ENCODE results near the gene LYPD3.

LYPD3 gene

DNA sequence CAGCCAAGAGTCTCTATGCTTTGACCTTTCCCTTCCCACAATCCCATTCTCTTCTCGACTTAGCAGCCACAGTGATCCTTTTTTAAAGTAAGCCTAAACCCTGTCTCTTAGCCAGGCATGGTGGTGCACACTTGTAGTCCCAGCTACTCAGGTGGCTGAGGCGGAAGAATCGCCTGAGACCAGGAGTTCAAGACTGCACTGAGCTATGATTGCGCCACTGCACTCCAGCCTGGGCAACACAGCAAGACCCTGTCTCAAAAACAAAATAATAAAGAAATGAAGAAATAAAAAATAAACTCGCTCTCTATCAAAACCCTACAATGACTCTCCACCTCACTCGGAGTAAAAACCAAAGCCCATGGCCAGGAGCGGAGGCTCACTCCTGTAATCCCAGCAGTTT lies 36.0 kb downstream of the LYPD3 start:
- no peak for DNase-seq

DNA sequence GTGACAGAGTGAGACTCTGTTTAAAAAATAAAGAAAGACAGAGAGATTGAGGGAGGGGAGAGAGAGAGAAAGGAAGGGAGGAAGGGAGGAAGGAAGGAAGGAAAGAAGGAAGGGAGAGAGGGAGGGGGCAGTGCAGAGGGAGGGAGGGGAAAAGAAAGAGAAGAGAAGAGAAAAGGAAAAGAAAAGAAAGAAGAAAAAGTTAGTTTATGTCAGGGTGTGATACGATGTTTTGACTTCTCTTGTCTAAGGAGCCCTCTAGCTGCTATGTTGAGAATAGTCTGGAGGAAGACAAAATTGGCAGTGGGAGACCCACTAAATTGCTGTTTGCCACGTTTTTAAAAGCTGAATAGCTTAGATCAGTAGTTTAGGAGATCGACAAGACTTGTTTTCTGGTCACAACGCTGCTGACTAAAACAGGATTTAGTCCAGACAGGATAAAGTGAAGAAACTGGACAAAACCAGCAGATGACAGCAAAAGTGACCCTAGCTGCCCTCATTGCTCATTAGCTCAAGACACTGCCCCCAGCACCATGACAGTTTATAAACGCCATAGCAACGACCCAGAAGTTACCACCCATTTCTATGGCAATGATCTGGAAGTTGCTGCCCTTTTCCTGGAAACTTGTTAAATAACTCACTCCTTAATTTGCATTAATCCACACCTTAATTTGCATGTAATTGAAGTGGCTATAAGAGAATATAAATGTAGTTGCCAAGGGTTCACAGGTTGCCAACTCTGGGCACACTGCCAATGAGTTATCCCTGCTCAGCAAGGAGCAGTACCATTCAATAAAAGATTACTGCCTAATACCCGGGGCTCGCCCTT lies 39.6 kb downstream of the LYPD3 start:
- no peak for DNase-seq

DNA sequence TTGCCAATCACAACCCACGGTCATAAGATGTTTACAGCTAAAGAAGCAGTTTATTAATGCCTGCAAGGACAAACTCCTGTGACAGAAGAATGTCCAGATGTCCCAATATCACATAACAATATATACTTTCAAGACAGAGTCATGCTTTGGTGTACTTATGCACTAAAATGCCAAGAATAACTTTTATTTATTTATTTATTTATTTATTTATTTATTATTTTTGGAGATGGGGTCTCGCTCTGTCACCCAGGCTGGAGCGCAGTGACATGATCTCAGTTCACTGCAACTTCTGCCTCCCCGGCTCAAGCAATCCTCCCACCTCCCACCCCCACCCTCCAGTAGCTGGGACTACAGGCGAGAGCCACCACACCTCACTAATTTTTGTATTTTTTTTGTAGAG lies 41.6 kb downstream of the LYPD3 start:
- no peak for DNase-seq

DNA sequence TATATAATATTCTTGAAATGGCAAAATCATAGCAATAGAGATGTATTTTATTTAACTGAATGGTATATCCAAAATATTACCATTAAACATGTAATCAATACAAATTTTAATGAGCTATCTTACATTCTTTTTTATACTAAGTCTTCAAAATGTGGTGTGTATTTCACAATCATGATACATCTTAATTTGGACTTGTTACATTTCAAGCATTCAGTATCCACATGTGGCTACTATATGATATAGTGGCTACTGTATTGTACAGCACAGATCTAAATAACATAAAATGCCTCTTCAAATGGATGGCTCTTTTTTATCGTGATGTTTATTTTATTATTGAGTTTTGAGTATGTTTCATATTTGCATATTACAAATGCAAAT lies 42.7 kb downstream of the LYPD3 start:
- DNase-seq, result no peak

DNA sequence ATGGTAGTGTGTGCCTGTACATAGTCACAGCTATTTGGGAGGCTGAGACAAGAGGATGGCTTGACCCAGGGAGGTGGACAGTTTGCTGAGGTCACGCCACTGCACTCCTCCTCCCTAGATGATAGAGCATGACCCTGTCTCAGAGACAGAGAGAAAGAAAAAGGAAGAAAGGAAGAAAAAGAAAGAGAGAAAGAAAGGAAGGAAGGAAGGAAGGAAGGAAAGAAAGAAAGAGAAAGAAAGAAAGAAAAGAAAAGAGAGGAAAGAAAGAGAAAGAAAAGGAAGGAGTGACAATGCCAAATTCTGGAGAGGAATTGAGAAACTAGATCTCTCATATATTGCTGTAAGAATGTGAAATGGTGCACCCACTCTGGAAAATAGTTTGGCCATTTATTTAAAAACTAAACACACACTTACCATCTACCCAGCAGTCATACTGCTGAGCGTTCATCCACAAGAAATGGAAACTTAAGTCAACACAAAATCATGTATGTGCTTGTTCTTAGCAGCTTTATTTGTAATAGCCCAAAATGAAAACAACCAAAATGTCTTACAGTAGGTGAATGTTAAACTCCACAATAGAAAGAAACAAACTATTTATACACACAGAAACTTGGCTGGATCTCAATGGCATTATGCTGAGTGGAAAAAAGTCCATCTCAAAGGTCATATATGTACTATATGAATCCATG lies 43.3 kb downstream of the LYPD3 start:
- DNase-seq, result no peak

DNA sequence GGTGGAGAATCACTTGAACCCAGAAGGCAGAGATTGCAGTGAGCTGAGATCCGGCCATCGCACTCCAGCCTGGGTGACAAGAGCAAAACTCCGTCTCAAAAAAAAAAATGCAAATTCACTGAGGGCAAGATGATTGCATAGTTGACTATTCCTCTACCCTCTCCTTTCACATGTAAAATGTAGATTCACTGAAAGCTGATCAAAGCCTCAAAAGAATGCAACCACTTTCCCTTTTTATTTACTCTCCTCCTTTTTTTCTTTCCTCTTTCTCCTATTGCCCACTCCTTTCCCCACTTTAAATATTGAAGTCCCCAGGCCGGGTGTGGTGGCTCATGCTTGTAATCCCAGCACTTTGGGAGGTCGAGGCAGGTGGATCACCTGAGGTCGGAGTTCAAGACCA lies 44.5 kb downstream of the LYPD3 start:
- DNase-seq, result no peak

DNA sequence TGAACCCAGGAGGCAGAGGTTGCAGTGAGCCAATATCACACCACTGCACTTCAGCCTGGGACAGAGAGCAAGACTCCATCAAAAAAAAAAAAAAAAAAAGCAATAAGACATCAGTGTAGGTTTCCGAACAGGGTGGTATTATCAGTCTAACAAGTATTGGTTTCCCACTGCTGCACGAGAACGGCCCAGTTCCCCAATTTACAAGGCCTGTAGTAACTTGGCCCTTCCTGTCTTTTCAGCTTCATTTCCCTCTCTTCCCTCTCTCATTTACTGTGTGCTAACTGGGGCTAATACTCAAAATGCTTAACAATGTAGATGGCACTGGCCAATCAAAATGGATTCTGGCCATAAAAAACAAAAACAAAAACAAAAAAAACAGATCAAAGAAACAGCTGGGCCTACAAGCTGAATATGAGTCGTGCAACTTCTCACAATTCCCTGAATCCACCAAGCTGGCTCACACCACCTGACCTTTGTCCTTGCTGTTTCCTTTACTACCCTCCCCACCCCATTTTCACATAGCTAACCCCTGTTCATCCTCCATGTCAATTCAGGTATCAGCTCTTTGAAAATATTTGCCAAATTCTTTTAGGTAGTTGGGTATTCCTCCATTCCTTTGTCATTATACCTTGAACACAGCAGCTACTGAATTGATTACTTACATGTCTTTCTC lies 48.3 kb downstream of the LYPD3 start:
- DNase-seq, result no peak

DNA sequence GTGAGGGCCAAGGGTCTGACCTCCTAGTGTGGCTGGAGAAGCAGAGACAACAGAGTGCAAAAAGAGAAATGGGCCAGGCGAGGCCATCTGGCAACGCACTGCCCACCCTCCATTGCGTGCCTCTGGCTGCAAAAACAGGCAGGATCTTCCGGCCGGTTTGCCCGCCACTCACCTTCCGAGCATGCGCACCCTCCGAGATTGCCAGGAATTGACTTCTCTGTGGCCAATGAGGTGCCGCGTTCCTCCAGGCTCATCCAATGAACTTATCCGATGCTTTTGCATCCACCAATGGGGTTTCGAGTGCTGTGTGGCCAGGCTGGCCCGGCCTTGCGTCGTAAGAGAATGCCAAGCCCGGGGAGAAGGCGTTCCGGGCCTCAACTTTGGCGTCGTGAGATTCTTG lies 50.9 kb downstream of the LYPD3 start, which contains the start of gene TEX101:
TEX101 (plus strand) TSS at position 337 of the 400 bp plus-strand sequence. CDS start 1,030 bp downstream, outside the sequence.
- DNase-seq, result no peak

DNA sequence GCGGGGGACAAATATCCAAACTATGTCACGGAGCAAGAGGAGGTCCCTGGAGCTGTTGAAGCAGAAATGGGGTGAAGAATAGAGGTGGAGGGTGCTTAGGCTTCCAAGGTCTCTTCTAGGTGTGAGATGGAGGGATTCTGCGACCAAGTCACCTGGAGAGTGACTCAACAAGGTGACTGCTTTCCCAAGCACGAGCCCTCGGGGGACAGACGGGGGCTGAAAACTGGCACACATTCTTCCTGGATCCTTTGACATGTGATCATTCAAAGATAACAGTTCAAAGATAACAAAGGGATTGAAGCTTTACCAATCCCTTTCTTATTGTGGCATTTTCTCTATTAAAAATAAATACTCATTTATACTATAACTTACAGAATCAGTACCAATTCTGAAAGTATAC lies 53.0 kb downstream of the LYPD3 start:
- DNase-seq, result no peak

All from NCI-H524 treated with DMSO at 0.1 percent for 48 hours (cell line).